Lower leg skin (tissue), 3 donors: ENCODE data around the gene CDCA5.

ENCODE experiments used
- POLR2A ChIP-seq, 2 donors: fragments of 450-650 bp; IDR thresholded peaks; one replicate each; pipeline ENCODE4 v1.6.1; 2016 to 2017; ENCODE audit warnings: antibody characterized with exemption in 2 of 2, mild to moderate bottlenecking in 1 of 2, moderate library complexity in 1 of 2
- TF ChIP-seq, protein P1 (sequence below), 3 donors: fragments of 450-650 bp; IDR thresholded peaks; one replicate each; pipeline ENCODE4 v1.5.1; 2016; ENCODE audit warnings: antibody characterized with exemption in 3 of 3, mild to moderate bottlenecking in 3 of 3, moderate library complexity in 2 of 3

GRCh38 chr11:65124480-65125196 lies 40.8 kb upstream of the CDCA5 start:
- TF ChIP-seq, protein P1, sequence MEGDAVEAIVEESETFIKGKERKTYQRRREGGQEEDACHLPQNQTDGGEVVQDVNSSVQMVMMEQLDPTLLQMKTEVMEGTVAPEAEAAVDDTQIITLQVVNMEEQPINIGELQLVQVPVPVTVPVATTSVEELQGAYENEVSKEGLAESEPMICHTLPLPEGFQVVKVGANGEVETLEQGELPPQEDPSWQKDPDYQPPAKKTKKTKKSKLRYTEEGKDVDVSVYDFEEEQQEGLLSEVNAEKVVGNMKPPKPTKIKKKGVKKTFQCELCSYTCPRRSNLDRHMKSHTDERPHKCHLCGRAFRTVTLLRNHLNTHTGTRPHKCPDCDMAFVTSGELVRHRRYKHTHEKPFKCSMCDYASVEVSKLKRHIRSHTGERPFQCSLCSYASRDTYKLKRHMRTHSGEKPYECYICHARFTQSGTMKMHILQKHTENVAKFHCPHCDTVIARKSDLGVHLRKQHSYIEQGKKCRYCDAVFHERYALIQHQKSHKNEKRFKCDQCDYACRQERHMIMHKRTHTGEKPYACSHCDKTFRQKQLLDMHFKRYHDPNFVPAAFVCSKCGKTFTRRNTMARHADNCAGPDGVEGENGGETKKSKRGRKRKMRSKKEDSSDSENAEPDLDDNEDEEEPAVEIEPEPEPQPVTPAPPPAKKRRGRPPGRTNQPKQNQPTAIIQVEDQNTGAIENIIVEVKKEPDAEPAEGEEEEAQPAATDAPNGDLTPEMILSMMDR (IDR thresholded peaks at IDR 0.05) = no peak
- no peak for TF ChIP-seq POLR2A (IDR thresholded peaks at IDR 0.05)
